GM19035 (cell line): ENCODE results near the gene SAP25.
A peak's percentile ranks its signal among the peaks of the same experiment; 100 is the strongest.
"Not testable (repeated sequence)": the region's sequence is repeated elsewhere in the genome, so short reads cannot be mapped to it uniquely, and the experiment has no call there.

Experiments
- ATAC-seq: cut with Tn5 transposase; IDR thresholded peaks from one replicate; pipeline ENCODE4 v1.9.1; 2021; ENCODE audit not compliant: unreplicated experiment

SAP25 gene

GRCh38 chr7:100538654-100539435 is 34.9 kb downstream of the SAP25 start, which contains the start of gene AGFG2:
Gene AGFG2, plus strand, starts transcription at chr7:100539203. Its CDS starts 144 bp downstream, at chr7:100539347.
- peak; percentile 96 for ATAC-seq

- ATAC-seq, result no peak
Measured at GRCh38 chr7:100538348-100538653, 35.4 kb downstream of the SAP25 start.

- not testable (repeated sequence) for ATAC-seq
Measured at GRCh38 chr7:100536695-100537094, 37.0 kb downstream of the SAP25 start.

- not testable (repeated sequence) for ATAC-seq
Measured at GRCh38 chr7:100535982-100536381, 37.7 kb downstream of the SAP25 start.

- ATAC-seq, result no peak
Measured at GRCh38 chr7:100532165-100533022, 41.3 kb downstream of the SAP25 start.

GRCh38 chr7:100528108-100528866 is 45.4 kb downstream of the SAP25 start:
- ATAC-seq, result not testable (repeated sequence)

- not testable (repeated sequence) for ATAC-seq
Measured at GRCh38 chr7:100523192-100523591, 50.5 kb downstream of the SAP25 start.
